GM18858 (cell line): ENCODE measurements around the gene DCANP1.

Experiments
- ATAC-seq: cut with Tn5 transposase; IDR thresholded peaks from one replicate; pipeline ENCODE4 v1.9.1; 2021; ENCODE audit not compliant: unreplicated experiment

DCANP1 gene

GRCh38 chr5:135443161-135443960 is 3.8 kb downstream of the DCANP1 start:
- no peak for ATAC-seq

GRCh38 chr5:135442431-135443160 is 4.6 kb downstream of the DCANP1 start:
- no peak for ATAC-seq

- ATAC-seq: no peak
Observed at GRCh38 chr5:135441919-135442318, 5.2 kb downstream of the DCANP1 start.

GRCh38 chr5:135441350-135441831 is 5.8 kb downstream of the DCANP1 start:
- no peak for ATAC-seq

- ATAC-seq: no peak
Observed at GRCh38 chr5:135440916-135441315, 6.2 kb downstream of the DCANP1 start.

- ATAC-seq: no peak
Observed at GRCh38 chr5:135439231-135440205, 7.6 kb downstream of the DCANP1 start.

- no peak for ATAC-seq
Observed at GRCh38 chr5:135438636-135439221, 8.4 kb downstream of the DCANP1 start.

GRCh38 chr5:135437796-135438560 is 9.2 kb downstream of the DCANP1 start:
- no peak for ATAC-seq

- ATAC-seq: no peak
Observed at GRCh38 chr5:135437422-135437795, 9.7 kb downstream of the DCANP1 start.

GRCh38 chr5:135436951-135437418 is 10.2 kb downstream of the DCANP1 start:
- no peak for ATAC-seq

GRCh38 chr5:135435467-135436330 is 11.4 kb downstream of the DCANP1 start:
- ATAC-seq: no peak

- ATAC-seq: no peak
Observed at GRCh38 chr5:135434591-135435466, 12.3 kb downstream of the DCANP1 start.

GRCh38 chr5:135433681-135434426 is 13.3 kb downstream of the DCANP1 start:
- ATAC-seq: no peak

- ATAC-seq: no peak
Observed at GRCh38 chr5:135432113-135432512, 15.0 kb downstream of the DCANP1 start.

GRCh38 chr5:135430135-135430437 is 17.1 kb downstream of the DCANP1 start:
- no peak for ATAC-seq

GRCh38 chr5:135429301-135430134 is 17.6 kb downstream of the DCANP1 start:
- no peak for ATAC-seq

GRCh38 chr5:135428586-135428985 is 18.6 kb downstream of the DCANP1 start:
- ATAC-seq: no peak
